Aorta (tissue), 5 donors: Measurements from ENCODE around the gene CD44. TPM values are rescaled to one million over a fixed set of nuclear protein-coding genes. Genes with fewer than 3 reads are reported as not detected.
A peak's percentile ranks its signal among the peaks of the same experiment; 100 is the strongest.

Experiments used
- ATAC-seq: fragments of 200-7000 bp; cut with Tn5 transposase; one replicate; pipeline ENCODE4 v1.9.1; 2022; ENCODE audit warnings: moderate library complexity; ENCODE audit not compliant: low FRiP score
- DNase-seq, 2 donors: peaks; one replicate each; pipeline ENCODE4 v3.0.0-alpha.2; 2020
- H3K27ac ChIP-seq, 2 donors: one replicate each; pipeline ENCODE4 v1.5.1; 2013; ENCODE audit warnings: low read length in 2 of 2, mild to moderate bottlenecking in 2 of 2, moderate library complexity in 2 of 2, control low read depth in 1 of 2, inconsistent platforms in 1 of 2, low read depth in 1 of 2
- H3K27me3 ChIP-seq, 2 donors: one replicate each; pipeline ENCODE4 v1.6.1; 2013; ENCODE audit warnings: control low read depth in 1 of 2, low read length in 1 of 2, mild to moderate bottlenecking in 1 of 2, moderate library complexity in 1 of 2; ENCODE audit not compliant: insufficient read depth in 2 of 2, control insufficient read depth in 1 of 2
- H3K36me3 ChIP-seq, 2 donors: one replicate each; pipeline ENCODE4 v1.6.1; 2013; ENCODE audit warnings: control low read depth in 1 of 2, low read length in 1 of 2, mild to moderate bottlenecking in 1 of 2; ENCODE audit not compliant: insufficient read depth in 2 of 2, control insufficient read depth in 1 of 2
- H3K4me1 ChIP-seq, 2 donors: one replicate each; pipeline ENCODE4 v1.6.1; 2013; ENCODE audit warnings: low read length in 2 of 2, control low read depth in 1 of 2, mild to moderate bottlenecking in 1 of 2, moderate library complexity in 1 of 2; ENCODE audit not compliant: insufficient read depth in 2 of 2, control insufficient read depth in 1 of 2
- H3K4me3 ChIP-seq, 2 donors: one replicate each; pipeline ENCODE4 v1.5.1; 2013; ENCODE audit warnings: low read length in 2 of 2, control low read depth in 1 of 2, mild to moderate bottlenecking in 1 of 2
- H3K9me3 ChIP-seq: one replicate; pipeline ENCODE4 v1.6.1; 2013; ENCODE audit warnings: mild to moderate bottlenecking, low read length; ENCODE audit not compliant: control insufficient read depth
- WGBS, 2 donors: extraction: QIAGEN DNeasy Blood & Tissue Kit; methylation state at CpG; one replicate each; pipeline ENCODE4 v1.1.7; 2013; 5-methylcytosine and 5-hydroxymethylcytosine counted together
- intact Hi-C, 2 donors: fragments of 100-400 bp; cut with DNase I; formaldehyde crosslinking; loops; one replicate each; pipeline versions ENCODE4 v1.14.2 to v1.15.0; 2022
- polyA plus RNA-seq, 2 donors: library from polyadenylated mRNA; stranded (reverse); fragments of 200-250 nt; gene quantifications; one replicate each; pipeline ENCODE4 v1.2.3, GENCODE V29; 2013
- total RNA-seq, 2 donors: library from RNA; stranded (reverse); fragmentation: NEBNext Ultra II Directional; extraction: Animal tissue kit (Norgen Biotek cat#: 25700); gene quantifications; one replicate each; pipeline ENCODE4 v1.2.1, GENCODE V29; 2021
- donor health status: healthy with polysubstance abuse.
- donor health status: Bipolar disorder and iron deficiency.
- donor health status: DM: no; HTN: no; CAD: no.
- donor health status: DM: no; HTN: no; CAD: no.
- donor health status: DM: yes; HTN: yes; CAD: no.

CD44 gene
- total and polyA plus RNA-seq, 4 donors: 70.0 to 462 (median 217) TPM

DNA sequence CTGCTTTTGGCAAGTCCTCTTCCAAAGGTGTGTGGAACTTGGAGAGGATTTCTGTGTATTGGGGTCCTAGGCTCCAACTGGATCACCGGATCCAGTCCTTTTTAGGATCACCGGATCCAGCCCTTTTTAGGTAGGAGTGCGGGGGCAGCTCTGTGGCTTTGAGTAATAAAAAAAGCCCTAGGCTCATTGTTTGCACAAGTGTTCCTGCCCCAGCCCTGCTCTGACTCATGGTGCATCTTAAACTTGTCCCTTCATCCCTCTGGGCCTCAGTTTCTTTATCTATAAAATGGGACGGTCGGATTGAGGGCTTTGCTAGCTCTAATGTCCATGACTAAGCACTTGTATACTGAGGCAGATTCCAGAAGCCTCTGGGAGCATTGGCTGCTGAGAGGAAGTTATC, 22.7 kb upstream of the CD44 start:
- DNase-seq: no peak
- intact Hi-C loops: no loop called here
- Histone ChIP-seq H3K27me3 (no peaks in the 10 kb centered on the region), H3K4me1 (peaks cover 0 to 3% of the 10 kb centered on the region in 2 donors), H3K27ac (no peak overlapping the region), H3K36me3 (no peaks in the 10 kb centered on the region), H3K4me3 (no peak overlapping the region), H3K9me3 (no peaks in the 10 kb centered on the region)
- no peak for ATAC-seq
- 54 to 62% methylated on average over 5 of the region's 5 CpGs for WGBS, 2 donors

DNA sequence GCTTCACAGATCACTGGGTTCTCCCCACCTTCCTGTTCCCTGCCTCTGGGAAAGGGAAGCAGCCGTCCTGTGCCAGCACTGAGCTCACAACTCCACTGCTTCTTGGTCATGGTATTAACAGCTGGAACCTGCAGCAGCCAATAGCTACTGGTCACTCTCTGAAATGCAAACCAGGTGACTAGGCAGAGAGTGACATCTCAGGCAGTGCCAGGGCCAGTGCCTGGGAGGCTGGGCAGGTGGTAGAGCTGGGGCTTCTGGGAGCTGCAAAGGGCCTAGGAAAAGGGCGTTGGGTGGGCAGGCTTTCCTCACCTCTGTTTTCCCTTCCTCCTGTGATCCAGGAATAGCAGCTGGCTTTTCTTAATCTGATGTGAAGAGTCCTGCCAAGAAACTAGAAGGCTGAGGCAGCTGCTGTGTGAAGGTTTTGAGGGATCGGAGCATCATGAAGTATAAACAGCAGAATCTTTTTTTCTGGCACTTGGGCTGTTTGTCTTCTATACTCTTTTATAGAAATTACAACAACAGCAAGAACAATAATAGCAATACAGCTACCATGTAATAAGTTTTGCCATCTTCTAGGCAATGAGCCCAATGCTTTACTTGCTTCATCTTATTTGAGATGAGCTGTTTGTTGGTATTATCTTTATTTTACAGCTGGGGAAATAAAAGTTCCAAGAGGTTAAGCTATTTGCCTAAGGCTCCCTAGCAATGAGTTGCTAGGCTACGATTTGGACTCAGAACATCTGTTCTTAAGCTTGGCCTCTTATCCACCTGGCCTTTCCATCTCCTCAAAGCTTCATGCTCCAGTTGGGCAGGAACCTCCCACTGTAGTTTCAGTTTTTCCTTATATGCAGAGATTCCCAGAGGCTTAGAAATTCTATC, 22.0 kb upstream of the CD44 start:
- peak in 1 of 2 donors; percentile 64 for DNase-seq
- Histone ChIP-seq H3K27ac (peak overlapping the region in 1 of 2 donors; percentile 56), H3K4me3 (no peak overlapping the region), H3K27me3 (no peaks in the 10 kb centered on the region), H3K9me3 (no peaks in the 10 kb centered on the region), H3K36me3 (no peaks in the 10 kb centered on the region), H3K4me1 (peaks cover 0 to 3% of the 10 kb centered on the region in 2 donors)
- WGBS, 2 donors: 19 to 26% methylated on average over 4 of the region's 4 CpGs
- ATAC-seq: no peak
- intact Hi-C loops: no loop called here

DNA sequence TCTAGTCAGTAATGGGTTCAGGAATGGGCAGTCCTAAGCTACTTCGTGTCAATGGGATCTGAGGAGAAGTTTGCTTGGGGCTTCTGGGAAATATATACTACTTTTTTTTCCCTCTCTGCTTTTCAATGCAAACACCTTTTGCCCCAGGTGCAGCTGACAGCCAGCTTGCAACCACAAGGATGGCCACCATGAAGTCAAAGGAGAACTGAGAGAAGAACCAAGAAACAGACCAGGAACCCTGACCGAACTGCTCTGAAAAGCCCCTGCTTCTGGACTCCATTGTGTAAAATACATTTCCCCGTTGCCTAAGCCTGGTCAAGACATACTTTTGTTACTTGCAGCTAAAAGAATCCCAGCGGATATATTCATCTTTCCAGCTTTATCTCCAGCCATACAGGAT, 20.1 kb upstream of the CD44 start:
- no peak for DNase-seq
- WGBS, 2 donors: 97 to 98% methylated on average over 4 of the region's 4 CpGs
- Histone ChIP-seq H3K27me3 (no peaks in the 10 kb centered on the region), H3K4me1 (peaks cover 0 to 3% of the 10 kb centered on the region in 2 donors), H3K9me3 (no peaks in the 10 kb centered on the region), H3K27ac (no peak overlapping the region), H3K36me3 (no peaks in the 10 kb centered on the region), H3K4me3 (no peak overlapping the region)
- intact Hi-C loops: no loop called here
- no peak for ATAC-seq

DNA sequence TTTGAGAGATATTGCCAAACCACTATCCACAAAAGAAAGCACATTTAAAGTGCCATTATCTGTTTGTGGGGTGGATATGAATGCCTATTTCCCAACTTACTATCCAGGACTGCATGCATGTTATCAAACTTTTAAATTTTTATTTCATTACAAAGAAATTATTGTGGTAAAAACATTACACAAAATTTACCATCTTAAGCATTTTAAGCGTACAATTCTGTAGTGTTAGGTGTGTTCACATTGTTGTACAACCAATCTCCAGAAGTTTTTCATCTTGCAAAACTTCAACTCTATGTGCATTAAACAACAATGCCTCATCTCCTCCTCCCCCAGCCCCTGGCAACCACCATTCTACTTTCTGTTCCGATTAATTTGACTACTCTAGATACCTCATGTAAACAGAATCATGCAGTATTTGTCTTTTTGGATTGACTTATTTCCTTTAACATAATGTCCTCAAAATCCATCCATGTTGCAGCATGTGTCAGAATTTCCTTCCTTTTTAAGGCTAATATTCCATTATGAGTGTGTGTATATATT, 17.6 kb upstream of the CD44 start:
- ATAC-seq: no peak
- WGBS, 2 donors: 95 to 96% methylated on average over 2 of the region's 2 CpGs
- intact Hi-C loops: no loop called here

DNA sequence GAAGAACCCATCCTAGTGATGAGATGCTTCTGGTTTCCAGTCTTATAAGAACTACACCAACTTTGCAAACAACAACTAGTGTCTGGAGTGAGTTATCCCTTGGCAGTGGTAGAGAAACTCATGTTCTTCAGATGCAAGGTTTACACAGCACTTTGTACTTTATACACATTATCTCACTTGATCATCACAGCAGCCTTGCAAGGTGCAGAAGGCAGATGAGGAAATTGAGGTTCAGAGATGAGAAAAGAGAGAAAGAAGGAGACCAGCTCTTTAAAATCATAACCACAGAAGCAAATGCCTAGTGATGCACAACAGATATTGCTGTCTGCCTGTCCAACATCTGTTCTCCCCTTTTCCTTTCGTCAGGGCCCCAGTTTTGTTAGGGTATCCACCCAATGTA, 16.7 kb upstream of the CD44 start:
- H3K27ac ChIP-seq: no peak overlapping the region
- H3K27me3 ChIP-seq: no peaks in the 10 kb centered on the region
- peaks cover 0 to 3% of the 10 kb centered on the region in 2 donors for H3K4me1 ChIP-seq
- intact Hi-C loops: no loop called here
- WGBS, 2 donors: 87 to 96% methylated on average over 1 of the region's 1 CpG
- H3K36me3 ChIP-seq: no peaks in the 10 kb centered on the region
- no peak overlapping the region for H3K4me3 ChIP-seq
- no peaks in the 10 kb centered on the region for H3K9me3 ChIP-seq
- no peak for ATAC-seq
- no peak for DNase-seq

More for the DNA sequence above, 17.6 kb upstream of the CD44 start:
- H3K36me3 ChIP-seq: no peaks in the 10 kb centered on the region
- DNase-seq: no peak
- H3K9me3 ChIP-seq: no peaks in the 10 kb centered on the region
- H3K27me3 ChIP-seq: no peaks in the 10 kb centered on the region
- H3K27ac ChIP-seq: no peak overlapping the region
- peaks cover 0 to 3% of the 10 kb centered on the region in 2 donors for H3K4me1 ChIP-seq
- H3K4me3 ChIP-seq: no peak overlapping the region

DNA sequence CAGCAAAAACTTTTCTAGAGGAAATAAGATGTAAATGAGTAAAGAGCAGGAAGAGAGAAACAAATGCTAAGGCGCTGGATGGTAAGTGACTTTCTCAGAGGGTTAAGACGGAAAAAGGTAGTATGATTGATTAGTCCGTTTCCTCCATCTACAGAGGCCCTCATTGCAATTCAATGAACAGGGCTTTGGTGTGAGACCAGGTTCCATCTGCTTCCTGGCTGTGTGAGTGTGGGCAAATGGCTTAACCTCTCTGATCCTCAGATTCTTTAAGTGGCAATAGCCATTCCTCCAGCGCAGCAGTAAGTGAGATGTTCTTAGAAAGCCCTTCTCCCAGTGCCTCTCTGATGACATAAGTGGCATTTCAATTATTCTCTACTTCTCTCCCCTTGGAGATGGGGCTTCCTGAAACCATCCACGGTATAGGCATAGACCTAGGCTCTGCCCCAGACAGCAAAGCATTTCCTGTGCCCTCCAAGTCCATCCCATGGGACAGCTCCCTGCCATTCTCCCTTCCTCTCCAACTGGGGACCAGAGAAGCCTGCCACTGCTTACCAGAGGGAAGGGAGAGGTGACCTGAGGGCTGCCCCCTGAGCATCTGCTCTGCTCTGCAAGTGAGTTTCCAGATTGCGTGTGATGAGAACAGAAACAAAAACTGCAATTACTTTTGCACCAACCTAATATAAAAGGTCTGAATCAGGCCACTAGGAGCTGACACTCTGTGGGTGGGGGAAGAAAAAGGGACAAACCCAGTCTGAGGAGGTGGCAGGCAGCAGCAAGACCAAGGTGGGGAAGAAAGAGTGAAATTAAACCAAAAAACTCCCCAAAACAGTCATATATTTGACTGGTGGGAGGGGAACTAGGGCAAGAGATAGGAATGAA, 12.7 kb upstream of the CD44 start:
- no peaks in the 10 kb centered on the region for H3K36me3 ChIP-seq
- H3K27ac ChIP-seq: no peak overlapping the region
- no peak overlapping the region for H3K4me3 ChIP-seq
- intact Hi-C loops: no loop called here
- no peaks in the 10 kb centered on the region for H3K9me3 ChIP-seq
- DNase-seq (no peak), ATAC-seq (no peak)
- no peaks in the 10 kb centered on the region for H3K4me1 ChIP-seq
- 83 to 88% methylated on average over 6 of the region's 6 CpGs for WGBS, 2 donors
- no peaks in the 10 kb centered on the region for H3K27me3 ChIP-seq

DNA sequence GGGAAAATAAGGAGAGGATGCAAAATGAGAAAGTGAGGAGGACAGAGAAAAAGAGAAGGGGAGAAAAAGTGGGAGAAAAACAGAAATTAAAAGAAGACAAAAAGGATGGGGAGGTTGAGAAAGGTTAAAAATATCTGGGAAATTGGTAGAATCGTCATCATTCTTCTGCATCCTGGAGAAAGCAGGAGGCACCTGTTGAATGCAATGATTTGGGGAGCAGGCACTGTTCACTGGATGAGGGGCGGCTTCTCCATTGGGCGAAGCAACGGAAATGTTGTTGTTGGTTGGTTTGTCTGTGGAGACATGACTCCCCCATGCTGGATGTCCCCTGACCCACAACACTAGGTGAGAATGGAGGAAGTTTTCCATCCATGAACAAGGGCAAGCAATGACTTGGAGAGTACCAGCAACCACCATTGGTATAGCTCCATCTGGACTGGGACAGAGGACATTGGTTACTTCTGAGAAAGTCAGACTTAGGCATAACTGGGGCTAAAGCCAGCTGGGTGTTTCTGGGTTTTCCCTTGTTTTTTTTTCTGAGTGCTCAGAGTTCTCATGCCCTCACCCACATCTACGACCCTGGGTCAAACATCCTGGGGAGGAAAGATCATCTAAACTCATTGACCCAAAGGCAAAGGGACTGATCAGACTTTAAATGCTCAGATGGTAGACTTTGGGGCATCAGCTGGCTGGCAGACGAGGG, 11.9 kb upstream of the CD44 start:
- Histone ChIP-seq H3K9me3 (no peaks in the 10 kb centered on the region), H3K27me3 (no peaks in the 10 kb centered on the region), H3K36me3 (no peaks in the 10 kb centered on the region), H3K4me3 (no peak overlapping the region), H3K27ac (no peak overlapping the region), H3K4me1 (no peaks in the 10 kb centered on the region)
- 87 to 97% methylated on average over 6 of the region's 6 CpGs for WGBS, 2 donors
- intact Hi-C loops: no loop called here
- DNase-seq (no peak), ATAC-seq (no peak)

DNA sequence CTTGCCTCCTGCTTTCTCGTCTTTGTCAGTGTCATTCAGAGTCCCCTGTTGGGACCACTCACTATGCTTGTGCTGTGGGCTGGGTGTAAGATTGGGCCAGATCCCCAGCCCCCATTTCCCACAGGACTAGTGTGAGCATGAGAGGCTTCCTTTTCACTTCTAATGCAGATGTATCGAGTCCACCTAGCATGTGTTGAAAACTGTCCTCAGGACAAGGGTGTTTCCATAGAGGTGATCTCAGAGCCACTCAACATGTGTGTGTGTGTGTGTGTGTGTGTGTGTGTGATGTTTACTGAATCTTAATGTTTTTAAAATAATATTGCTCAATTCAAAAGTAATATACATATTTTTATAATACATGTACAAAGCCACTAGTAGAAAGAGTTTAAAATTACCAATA, 11.4 kb upstream of the CD44 start:
- Histone ChIP-seq H3K9me3 (no peaks in the 10 kb centered on the region), H3K27me3 (no peaks in the 10 kb centered on the region), H3K36me3 (no peaks in the 10 kb centered on the region), H3K4me1 (no peaks in the 10 kb centered on the region), H3K4me3 (no peak overlapping the region), H3K27ac (no peak overlapping the region)
- intact Hi-C loops: no loop called here
- ATAC-seq: no peak
- DNase-seq: no peak
- 47 to 97% methylated on average over 2 of the region's 2 CpGs for WGBS, 2 donors
